A673 (cell line): Measurements from ENCODE around the gene RAB17. TPM values are rescaled to one million over a fixed set of nuclear protein-coding genes. Genes with fewer than 3 reads are reported as not detected.
"Not testable (repeated sequence)": the region's sequence is repeated elsewhere in the genome, so short reads cannot be mapped to it uniquely, and the experiment has no call there.

ENCODE experiments used
- BruUV-seq: library from RNA; stranded (reverse); fragments of 400-500 nt; replicated peaks from 2 replicates; lab custom pipeline; 2021; lab: Mats Ljungman, UMichigan
- CTCF ChIA-PET: fragments of 300-600 bp; sonication (Branson Sonifier 250); formaldehyde crosslinking; loops from one replicate; lab custom pipeline; 2022; ENCODE audit warnings: antibody characterized with exemption; lab: Charles Lee
- POLR2A ChIA-PET: fragments of 300-600 bp; sonication (Branson Sonifier 250); formaldehyde crosslinking; loops from one replicate; lab custom pipeline; 2022; ENCODE audit warnings: antibody characterized with exemption; ENCODE audit not compliant: low non-redundant PET; lab: Charles Lee
- DNase-seq: peaks from one replicate; pipeline ENCODE4 v3.0.0-alpha.2; 2015; ENCODE audit warnings: low spot score
- H3K27ac ChIP-seq: fragments of 200-600 bp; sonication (generic); 2 replicates; pipeline ENCODE4 v1.5.1; 2016; ENCODE audit warnings: mixed run types, low read depth, mild to moderate bottlenecking, mixed read lengths, antibody characterized with exemption, low read length; ENCODE audit not compliant: poor library complexity, severe bottlenecking
- H3K27me3 ChIP-seq: fragments of 200-600 bp; sonication (generic); replicated peaks from 2 replicates; pipeline ENCODE4 v1.6.1; 2017; ENCODE audit warnings: mixed run types, low read depth, mild to moderate bottlenecking, mixed read lengths, antibody characterized with exemption, low read length; ENCODE audit not compliant: insufficient read depth, poor library complexity
- H3K36me3 ChIP-seq: fragments of 200-600 bp; sonication (generic); 2 replicates; pipeline ENCODE4 v1.6.1; 2016; ENCODE audit warnings: mixed run types, mild to moderate bottlenecking, mixed read lengths, antibody characterized with exemption, low read length; ENCODE audit not compliant: insufficient read depth, poor library complexity, severe bottlenecking
- H3K4me1 ChIP-seq: fragments of 200-600 bp; sonication (generic); 2 replicates; pipeline ENCODE4 v1.6.1; 2017; ENCODE audit warnings: mixed run types, mild to moderate bottlenecking, mixed read lengths, antibody characterized with exemption, low read length; ENCODE audit not compliant: insufficient read depth, poor library complexity, severe bottlenecking
- H3K4me3 ChIP-seq: fragments of 200-600 bp; sonication (generic); 2 replicates; pipeline ENCODE4 v1.5.1; 2016; ENCODE audit warnings: low read depth, mixed run types, mild to moderate bottlenecking, mixed read lengths, low read length; ENCODE audit not compliant: poor library complexity, severe bottlenecking
- H3K9me3 ChIP-seq: fragments of 200-600 bp; sonication (generic); 2 replicates; pipeline ENCODE4 v1.6.1; 2016; ENCODE audit warnings: mixed run types, low read depth, mild to moderate bottlenecking, mixed read lengths, antibody characterized with exemption, low read length; ENCODE audit not compliant: poor library complexity, severe bottlenecking
- CTCF ChIP-seq: fragments of 300-800, 200-600 bp; sonication (generic); conservative IDR thresholded peaks from 2 replicates; pipeline ENCODE4 v1.5.1; 2017; ENCODE audit warnings: low read depth, mild to moderate bottlenecking, antibody characterized with exemption, low read length, moderate library complexity, mixed read lengths
- EZH2 ChIP-seq: fragments of 200-600 bp; sonication (generic); IDR thresholded peaks from 2 replicates; pipeline ENCODE4 v1.6.1; 2017; ENCODE audit warnings: borderline replicate concordance, low read depth, mild to moderate bottlenecking, mixed read lengths, antibody characterized with exemption, low read length; ENCODE audit not compliant: poor library complexity, severe bottlenecking
- intact Hi-C: fragments of 100-400 bp; cut with micrococcal nuclease; formaldehyde crosslinking; loops from one replicate; pipeline ENCODE4 v1.10.0; 2022; ENCODE audit not compliant: unreplicated experiment
- total RNA-seq: library from RNA; stranded (reverse); gene quantifications from 2 replicates; pipeline ENCODE4 v1.2.3, GENCODE V29; 2021

RAB17 gene
- total RNA-seq, 1 experiment from 2014 or later = 0.62 TPM

- H3K27me3 ChIP-seq = no peaks in the 10 kb centered on the region
- DNase-seq = no peak
- ChIA-PET POLR2A (no interaction called here), CTCF (no interaction called here)
- no peaks in the 10 kb centered on the region for H3K36me3 ChIP-seq
- no peak for TF ChIP-seq EZH2
- TF ChIP-seq CTCF = peak; percentile 21; the same call in 1 of the 2 replicates
- intact Hi-C loops = no loop called here
- H3K4me3 ChIP-seq = no peak overlapping the region
- peaks cover 22% of the 10 kb centered on the region for H3K4me1 ChIP-seq
- BruUV-seq = no TSS peak
- H3K27ac ChIP-seq = no peak overlapping the region
- no peaks in the 10 kb centered on the region for H3K9me3 ChIP-seq
Observed at GRCh38 chr2:237614151-237614720, 23.7 kb upstream of the RAB17 start.

GRCh38 chr2:237613679-237614078 is 23.1 kb upstream of the RAB17 start:
- Histone ChIP-seq H3K4me3 (no peak overlapping the region), H3K4me1 (peaks cover 22% of the 10 kb centered on the region), H3K27ac (no peak overlapping the region), H3K9me3 (no peaks in the 10 kb centered on the region), H3K27me3 (no peaks in the 10 kb centered on the region), H3K36me3 (no peaks in the 10 kb centered on the region)
- DNase-seq = no peak
- CTCF ChIA-PET = no interaction called here
- intact Hi-C loops = no loop called here
- POLR2A ChIA-PET = no interaction called here
- TF ChIP-seq EZH2 (no peak), CTCF (no peak)
- BruUV-seq = no TSS peak

- TF ChIP-seq CTCF = no peak
- no peak for TF ChIP-seq EZH2
- Histone ChIP-seq H3K4me3 (no peak overlapping the region), H3K36me3 (no peaks in the 10 kb centered on the region), H3K4me1 (peaks cover 20% of the 10 kb centered on the region), H3K27ac (no peak overlapping the region), H3K9me3 (no peaks in the 10 kb centered on the region), H3K27me3 (no peaks in the 10 kb centered on the region)
- ChIA-PET POLR2A (no interaction called here), CTCF (no interaction called here)
- intact Hi-C loops = no loop called here
- no TSS peak for BruUV-seq
- DNase-seq = no peak
Observed at GRCh38 chr2:237612527-237613357, 22.2 kb upstream of the RAB17 start.

GRCh38 chr2:237606522-237606921 is 16.0 kb upstream of the RAB17 start:
- H3K4me1 ChIP-seq = peaks cover 12% of the 10 kb centered on the region
- intact Hi-C loops, DNase-seq, POLR2A ChIA-PET, H3K4me3 ChIP-seq, H3K27me3 ChIP-seq, H3K36me3 ChIP-seq, CTCF ChIA-PET, BruUV-seq, H3K9me3 ChIP-seq, H3K27ac ChIP-seq: not testable (repeated sequence)
